Skeletal muscle tissue (tissue), 4 donors: ENCODE results near the gene HEY2. TPM values are rescaled to one million over a fixed set of nuclear protein-coding genes. Genes with fewer than 3 reads are reported as not detected.
"Not testable (repeated sequence)": the region's sequence is repeated elsewhere in the genome, so short reads cannot be mapped to it uniquely, and the experiment has no call there.

Experiments
- H3K27ac ChIP-seq: one replicate; pipeline ENCODE4 v1.7.0; 2013; ENCODE audit warnings: mild to moderate bottlenecking, low read depth, low read length, inconsistent platforms
- H3K27me3 ChIP-seq, 3 donors: one replicate each; pipeline ENCODE4 v1.7.0; 2013; ENCODE audit warnings: low read length in 3 of 3; ENCODE audit not compliant: control insufficient read depth in 3 of 3, insufficient read depth in 3 of 3
- H3K36me3 ChIP-seq, 3 donors: one replicate each; pipeline ENCODE4 v1.7.0; 2013; ENCODE audit warnings: low read length in 3 of 3; ENCODE audit not compliant: control insufficient read depth in 3 of 3, insufficient read depth in 3 of 3
- H3K4me1 ChIP-seq, 3 donors: one replicate each; pipeline ENCODE4 v1.7.0; 2013; ENCODE audit warnings: low read length in 3 of 3, mild to moderate bottlenecking in 3 of 3; ENCODE audit not compliant: control insufficient read depth in 3 of 3, insufficient read depth in 3 of 3
- H3K4me3 ChIP-seq, 3 donors: one replicate each; pipeline ENCODE4 v1.7.0; 2013; ENCODE audit warnings: low read length in 3 of 3
- H3K9ac ChIP-seq, 3 donors: one replicate each; pipeline ENCODE4 v1.7.0; 2013; ENCODE audit warnings: low read length in 3 of 3, mild to moderate bottlenecking in 3 of 3, moderate library complexity in 2 of 3, low read depth in 1 of 3
- H3K9me3 ChIP-seq, 3 donors: one replicate each; pipeline ENCODE4 v1.7.0; 2013; ENCODE audit warnings: low read length in 3 of 3; ENCODE audit not compliant: control insufficient read depth in 3 of 3
- total RNA-seq: library from RNA; depleted of rRNA; stranded (reverse); fragments of >200 nt; gene quantifications from one replicate; pipeline ENCODE4 v1.2.3, GENCODE V29; 2014
- donor health status: Osteomylitis.

HEY2 gene
- 7.3 TPM for total RNA-seq

GRCh38 chr6:125749173-125749864 is at the start of gene HEY2:
Gene HEY2 (plus strand): TSS chr6:125749632. CDS start chr6:125749777, 145 bp downstream.
- H3K27ac ChIP-seq, result peak within 1 kb of the TSS; percentile 98
- peaks cover 0 to 2% (median 0%) of the 10 kb centered on the region in 3 donors for H3K27me3 ChIP-seq
- peak within 1 kb of the TSS; percentile 89 to 92 (median 91) for H3K4me3 ChIP-seq
- peaks cover 0 to 2% (median 0%) of the 10 kb centered on the region in 3 donors for H3K36me3 ChIP-seq
- peak within 1 kb of the TSS; percentile 88 to 98 (median 94) for H3K9ac ChIP-seq
- peaks cover 3 to 28% (median 17%) of the 10 kb centered on the region in 3 donors for H3K4me1 ChIP-seq
- H3K9me3 ChIP-seq, result no peaks in the 10 kb centered on the region

GRCh38 chr6:125700581-125701353 is 48.7 kb upstream of the HEY2 start:
- no peak overlapping the region for H3K4me3 ChIP-seq
- no peaks in the 10 kb centered on the region for H3K27me3 ChIP-seq
- no peaks in the 10 kb centered on the region for H3K4me1 ChIP-seq
- H3K9me3 ChIP-seq, result no peaks in the 10 kb centered on the region
- H3K9ac ChIP-seq, result no peak overlapping the region
- H3K36me3 ChIP-seq, result no peaks in the 10 kb centered on the region
- no peak overlapping the region for H3K27ac ChIP-seq

DNA sequence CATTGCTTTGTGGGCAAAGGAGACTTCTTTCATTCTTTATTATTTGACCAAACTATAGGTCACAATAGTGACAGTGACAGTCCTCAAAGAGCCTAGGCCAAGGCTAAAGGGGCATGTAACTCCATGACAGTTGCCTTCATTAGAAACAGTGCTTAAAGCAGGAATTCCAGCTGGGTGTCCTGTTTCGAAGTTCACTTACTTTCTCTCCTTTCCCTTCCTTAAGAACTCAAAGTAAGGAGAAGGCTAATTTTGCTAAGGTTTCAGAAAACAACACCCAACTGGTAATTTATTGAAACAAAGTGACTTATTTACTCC is 48.1 kb upstream of the HEY2 start:
- no peak overlapping the region for H3K9ac ChIP-seq
- no peak overlapping the region for H3K27ac ChIP-seq

DNA sequence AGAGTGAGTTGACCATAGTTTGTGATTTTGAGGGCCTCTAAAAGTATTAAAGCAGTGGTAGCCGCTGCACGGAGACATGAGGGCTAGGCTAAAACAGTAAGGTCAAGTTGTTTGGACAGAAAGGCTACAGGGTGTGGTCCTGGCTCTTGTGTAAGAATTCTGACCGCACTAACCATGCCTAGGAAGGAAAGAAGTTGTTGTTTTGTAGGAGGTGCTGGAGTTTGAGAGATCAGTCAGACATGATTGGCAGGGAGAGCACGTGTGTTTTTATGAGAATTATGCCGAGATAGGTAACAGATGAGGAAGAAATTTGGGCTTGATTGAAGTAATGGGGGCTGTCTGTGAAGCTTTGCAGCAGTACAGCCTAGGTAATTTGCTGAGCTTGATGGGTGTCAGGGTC is 45.5 kb upstream of the HEY2 start:
- H3K9me3 ChIP-seq, H3K27ac ChIP-seq, H3K4me3 ChIP-seq, H3K9ac ChIP-seq, H3K27me3 ChIP-seq, H3K4me1 ChIP-seq, H3K36me3 ChIP-seq: not testable (repeated sequence)

More for the DNA sequence above, 48.1 kb upstream of the HEY2 start:
- Histone ChIP-seq H3K27me3 (no peaks in the 10 kb centered on the region), H3K4me1 (no peaks in the 10 kb centered on the region), H3K9me3 (no peaks in the 10 kb centered on the region), H3K36me3 (no peaks in the 10 kb centered on the region), H3K4me3 (no peak overlapping the region)

GRCh38 chr6:125707615-125708243 is 41.7 kb upstream of the HEY2 start:
- no peak overlapping the region for H3K9ac ChIP-seq
- no peak overlapping the region for H3K27ac ChIP-seq
- no peak overlapping the region for H3K4me3 ChIP-seq
- H3K4me1 ChIP-seq, result no peaks in the 10 kb centered on the region
- peaks cover 0 to 3% (median 2%) of the 10 kb centered on the region in 3 donors for H3K9me3 ChIP-seq
- H3K36me3 ChIP-seq, result no peaks in the 10 kb centered on the region
- no peaks in the 10 kb centered on the region for H3K27me3 ChIP-seq

DNA sequence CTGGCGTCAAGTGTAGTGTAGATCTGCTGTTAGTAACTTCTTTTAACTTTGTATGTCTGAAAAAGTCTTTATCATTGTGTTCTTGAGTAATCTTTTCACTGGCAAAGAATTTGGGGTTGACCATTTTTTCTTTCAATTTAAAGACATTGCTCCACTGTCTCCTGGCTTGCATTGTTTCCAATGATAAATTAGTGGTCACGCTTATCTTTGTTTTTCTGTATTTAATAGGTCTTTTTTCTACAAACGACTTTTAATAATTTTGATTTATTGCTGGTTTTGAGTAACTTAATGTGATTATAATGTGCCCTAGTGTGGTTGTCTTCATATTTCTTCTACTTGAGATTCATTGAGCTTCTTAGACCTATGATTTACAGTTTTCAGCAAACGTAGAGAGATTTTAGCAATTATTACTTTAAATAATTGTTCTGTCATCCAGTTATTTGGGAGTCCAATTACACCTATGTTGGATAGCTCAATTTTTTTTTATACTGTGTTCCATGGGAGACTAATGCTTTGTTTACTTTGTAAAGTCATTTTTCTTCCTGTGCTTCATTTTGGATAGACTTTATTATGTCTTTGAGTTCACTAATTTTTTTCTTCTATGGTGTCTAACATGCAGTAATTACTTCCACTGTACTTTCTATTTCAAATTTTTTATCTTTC is 38.3 kb upstream of the HEY2 start:
- Histone ChIP-seq H3K36me3 (no peaks in the 10 kb centered on the region), H3K27ac (no peak overlapping the region), H3K27me3 (no peaks in the 10 kb centered on the region), H3K9ac (no peak overlapping the region), H3K4me3 (no peak overlapping the region), H3K4me1 (no peaks in the 10 kb centered on the region), H3K9me3 (peaks cover 0 to 3% (median 2%) of the 10 kb centered on the region in 3 donors)

- no peaks in the 10 kb centered on the region for H3K27me3 ChIP-seq
- no peak overlapping the region for H3K4me3 ChIP-seq
- H3K36me3 ChIP-seq, result no peaks in the 10 kb centered on the region
- peaks cover 0 to 3% (median 2%) of the 10 kb centered on the region in 3 donors for H3K9me3 ChIP-seq
- H3K9ac ChIP-seq, result no peak overlapping the region
- H3K4me1 ChIP-seq, result no peaks in the 10 kb centered on the region
- no peak overlapping the region for H3K27ac ChIP-seq
These were observed 34.9 kb upstream of the HEY2 start for GRCh38 chr6:125714441-125715090.

GRCh38 chr6:125717120-125717731 is 32.2 kb upstream of the HEY2 start:
- Histone ChIP-seq H3K9ac (no peak overlapping the region), H3K36me3 (no peaks in the 10 kb centered on the region), H3K4me3 (no peak overlapping the region), H3K27me3 (no peaks in the 10 kb centered on the region), H3K27ac (no peak overlapping the region), H3K9me3 (no peaks in the 10 kb centered on the region), H3K4me1 (no peaks in the 10 kb centered on the region)

GRCh38 chr6:125718109-125718508 is 31.3 kb upstream of the HEY2 start:
- no peaks in the 10 kb centered on the region for H3K9me3 ChIP-seq
- H3K4me1 ChIP-seq, result no peaks in the 10 kb centered on the region
- H3K27me3 ChIP-seq, result no peaks in the 10 kb centered on the region
- no peak overlapping the region for H3K27ac ChIP-seq
- H3K4me3 ChIP-seq, result no peak overlapping the region
- H3K9ac ChIP-seq, result no peak overlapping the region
- no peaks in the 10 kb centered on the region for H3K36me3 ChIP-seq
